Lower leg skin (tissue), 4 donors: ENCODE data around the gene STAC. TPM values are rescaled to one million over a fixed set of nuclear protein-coding genes. Genes with fewer than 3 reads are reported as not detected.

ENCODE experiments used
- DNase-seq, 2 donors: peaks; one replicate each; pipeline ENCODE4 v3.0.0-alpha.2; 2019; ENCODE audit warnings: low spot score in 2 of 2
- H3K4me3 ChIP-seq: fragments of 200-600 bp; sonication (generic); 2 replicates; pipeline ENCODE4 v1.5.1; 2017; ENCODE audit warnings: mild to moderate bottlenecking, low read depth; ENCODE audit not compliant: poor library complexity, severe bottlenecking
- CTCF ChIP-seq, 3 donors: fragments of 450-650 bp; IDR thresholded peaks; one replicate each; pipeline ENCODE4 v1.5.1; 2016; ENCODE audit warnings: antibody characterized with exemption in 3 of 3, mild to moderate bottlenecking in 3 of 3, moderate library complexity in 2 of 3
- POLR2A ChIP-seq, 2 donors: fragments of 450-650 bp; IDR thresholded peaks; one replicate each; pipeline ENCODE4 v1.6.1; 2016 to 2017; ENCODE audit warnings: antibody characterized with exemption in 2 of 2, mild to moderate bottlenecking in 1 of 2, moderate library complexity in 1 of 2
- WGBS, 2 donors: methylation state at CpG; one replicate each; pipeline ENCODE4 v1.1.5; 2018; 5-methylcytosine and 5-hydroxymethylcytosine counted together
- intact Hi-C: fragments of 100-400 bp; cut with DNase I; formaldehyde crosslinking; loops from one replicate; pipeline ENCODE4 v1.15.0; 2023; ENCODE audit warnings: low total_unique reads
- total RNA-seq, 4 donors: library from RNA; depleted of rRNA; stranded (reverse); fragments of >200 nt; gene quantifications; one replicate each; pipeline ENCODE4 v1.1.0, GENCODE V29; 2016

STAC gene
- total RNA-seq, 4 donors from 2014 or later = 0.38 to 5.9 (median 1.1) TPM

- TF ChIP-seq CTCF (IDR thresholded peaks at IDR 0.05) = no peak
- TF ChIP-seq POLR2A (IDR thresholded peaks at IDR 0.05) = no peak
- DNase-seq = no peak
- no peak overlapping the region for H3K4me3 ChIP-seq
- intact Hi-C loops = no loop called here
- WGBS, 2 donors = 90 to 97% methylated on average over 5 of the region's 5 CpGs
These were observed 103.4 kb downstream of the STAC start for GRCh38 chr3:36483709-36484108.

GRCh38 chr3:36484386-36484785 lies 104.1 kb downstream of the STAC start:
- 71 to 88% methylated on average over 1 of the region's 1 CpG for WGBS, 2 donors
- intact Hi-C loops = no loop called here
- TF ChIP-seq POLR2A (IDR thresholded peaks at IDR 0.05) = no peak
- TF ChIP-seq CTCF (IDR thresholded peaks at IDR 0.05) = no peak
- no peak for DNase-seq
- no peak overlapping the region for H3K4me3 ChIP-seq

GRCh38 chr3:36486009-36486795 lies 105.9 kb downstream of the STAC start:
- WGBS, 2 donors = 89 to 90% methylated on average over 8 of the region's 8 CpGs
- DNase-seq = no peak
- intact Hi-C loops = no loop called here
- no peak overlapping the region for H3K4me3 ChIP-seq
- no peak for TF ChIP-seq POLR2A (IDR thresholded peaks at IDR 0.05)
- TF ChIP-seq CTCF (IDR thresholded peaks at IDR 0.05) = no peak

GRCh38 chr3:36487616-36488015 lies 107.3 kb downstream of the STAC start:
- TF ChIP-seq POLR2A (IDR thresholded peaks at IDR 0.05) = no peak
- no peak for TF ChIP-seq CTCF (IDR thresholded peaks at IDR 0.05)

GRCh38 chr3:36488077-36488789 lies 107.9 kb downstream of the STAC start:
- no peak for TF ChIP-seq CTCF (IDR thresholded peaks at IDR 0.05)
- no peak for TF ChIP-seq POLR2A (IDR thresholded peaks at IDR 0.05)
- WGBS, 2 donors = 82 to 83% methylated on average over 6 of the region's 6 CpGs
- no peak for DNase-seq
- intact Hi-C loops = no loop called here
- no peak overlapping the region for H3K4me3 ChIP-seq

More at GRCh38 chr3:36487616-36488015, 107.3 kb downstream of the STAC start:
- intact Hi-C loops = no loop called here
- WGBS, 2 donors = 85 to 88% methylated on average over 4 of the region's 4 CpGs
- no peak overlapping the region for H3K4me3 ChIP-seq
- no peak for DNase-seq
